CD8-positive, alpha-beta memory T cell (primary cell): ENCODE measurements around the gene CCDC13. TPM values are rescaled to one million over a fixed set of nuclear protein-coding genes. Genes with fewer than 3 reads are reported as not detected.

Source experiments
- CTCF ChIA-PET: fragments of 350-600 bp; sonication (Branson Sonifier 250); formaldehyde crosslinking; loops from one replicate; lab custom pipeline; 2021; ENCODE audit warnings: antibody characterized with exemption; lab: Charles Lee
- POLR2A ChIA-PET: fragments of 350-600 bp; sonication (Branson Sonifier 250); formaldehyde crosslinking; loops from one replicate; lab custom pipeline; 2021; ENCODE audit warnings: antibody characterized with exemption; lab: Charles Lee
- DNase-seq, 5 donors: peaks; one replicate each; pipeline versions ENCODE4 v3.0.0 to v3.0.0-alpha.2; 2020 to 2022; ENCODE audit warnings: mixed read lengths in 1 of 5
- H3K27ac ChIP-seq: one replicate; pipeline ENCODE4 v1.7.0; 2013; ENCODE audit warnings: low read depth, mild to moderate bottlenecking, low read length, moderate library complexity
- H3K27me3 ChIP-seq: 2 replicates; pipeline ENCODE4 v1.7.0; 2013; ENCODE audit warnings: low read length, mild to moderate bottlenecking; ENCODE audit not compliant: insufficient read depth, poor library complexity, severe bottlenecking
- H3K36me3 ChIP-seq: 2 replicates; pipeline ENCODE4 v1.7.0; 2013; ENCODE audit warnings: mild to moderate bottlenecking, low read length, moderate library complexity; ENCODE audit not compliant: insufficient read depth
- H3K4me1 ChIP-seq: 2 replicates; pipeline ENCODE4 v1.7.0; 2013; ENCODE audit warnings: mild to moderate bottlenecking, low read length, moderate library complexity; ENCODE audit not compliant: insufficient read depth
- H3K4me3 ChIP-seq: 2 replicates; pipeline ENCODE4 v1.7.0; 2013; ENCODE audit warnings: mild to moderate bottlenecking, low read length
- H3K9me3 ChIP-seq: 2 replicates; pipeline ENCODE4 v1.7.0; 2013; ENCODE audit warnings: mild to moderate bottlenecking, low read length
- H3K27ac Mint-ChIP-seq, 8 donors: one replicate each; pipeline ENCODE4 v1.8.0; 2020 to 2021; ENCODE audit warnings: mixed read lengths in 8 of 8, mild to moderate bottlenecking in 6 of 8, inconsistent platforms in 3 of 8, moderate library complexity in 3 of 8
- H3K27me3 Mint-ChIP-seq, 2 donors: one replicate each; pipeline ENCODE4 v1.8.0; 2020 to 2021; ENCODE audit warnings: mixed read lengths in 2 of 2, mild to moderate bottlenecking in 1 of 2, moderate library complexity in 1 of 2
- H3K36me3 Mint-ChIP-seq, 3 donors: one replicate each; pipeline ENCODE4 v1.8.0; 2020 to 2021; ENCODE audit warnings: mixed read lengths in 3 of 3, inconsistent platforms in 1 of 3, mild to moderate bottlenecking in 1 of 3
- H3K4me1 Mint-ChIP-seq, 3 donors: one replicate each; pipeline ENCODE4 v1.8.0; 2020 to 2021; ENCODE audit warnings: mixed read lengths in 3 of 3, inconsistent platforms in 1 of 3, mild to moderate bottlenecking in 1 of 3
- H3K4me3 Mint-ChIP-seq, 7 donors: one replicate each; pipeline ENCODE4 v1.8.0; 2020 to 2021; ENCODE audit warnings: mixed read lengths in 7 of 7, mild to moderate bottlenecking in 6 of 7, moderate library complexity in 4 of 7, inconsistent platforms in 2 of 7
- H3K9me3 Mint-ChIP-seq, 5 donors: one replicate each; pipeline ENCODE4 v1.8.0; 2020 to 2022; ENCODE audit warnings: mixed read lengths in 5 of 5, mild to moderate bottlenecking in 3 of 5, moderate library complexity in 2 of 5, inconsistent platforms in 1 of 5
- polyA plus RNA-seq: library from polyadenylated mRNA; unstranded; fragments of 300-500 nt; fragmentation: Illumina TruSeq; gene quantifications from one replicate; pipeline ENCODE4 v1.2.3, GENCODE V29; 2021
- total RNA-seq, 2 experiments: library from RNA; stranded (reverse); gene quantifications; one replicate each; pipeline ENCODE4 v1.2.3, GENCODE V29; 2021

The CCDC13 gene
- total and polyA plus RNA-seq, 3 experiments from 2014 or later = 0.33 to 0.44 (median 0.42) TPM

GRCh38 chr3:42749753-42750231 lies 23.3 kb downstream of the CCDC13 start:
- POLR2A ChIA-PET = no interaction called here

DNA sequence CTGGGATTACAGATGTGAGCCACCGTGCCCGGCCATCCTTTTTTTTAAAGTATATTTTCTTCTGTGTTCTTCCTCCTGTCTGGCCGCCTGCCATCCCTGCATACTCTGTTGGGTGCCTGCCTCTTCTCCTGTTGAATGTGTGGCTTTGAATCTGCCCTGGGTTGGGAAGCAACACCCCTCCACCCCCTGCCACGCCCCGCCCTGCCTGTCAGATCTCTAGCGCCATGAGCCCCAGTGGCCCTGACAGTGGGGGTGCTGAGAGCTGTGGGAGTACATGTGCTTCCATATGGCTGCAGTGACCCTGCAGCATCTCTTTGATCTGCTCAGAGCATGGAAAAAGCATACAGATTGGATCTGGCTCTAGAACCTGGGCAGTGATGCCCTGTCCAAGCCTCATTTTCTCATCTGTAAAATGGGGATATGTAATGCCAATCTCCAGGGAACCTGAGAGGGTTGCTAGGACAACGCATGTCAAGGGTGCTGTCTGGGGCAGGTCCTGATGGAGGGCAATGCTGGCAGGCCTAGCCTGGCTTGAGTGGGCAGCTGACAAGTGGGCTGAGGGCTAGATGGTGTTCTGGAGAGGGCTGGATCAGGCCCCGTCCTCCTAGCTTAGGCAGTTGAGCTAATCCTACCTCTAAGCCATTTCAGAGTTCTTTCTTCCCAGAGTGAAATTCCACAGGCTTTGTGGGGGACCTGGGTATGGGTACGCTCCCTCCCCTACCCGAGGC lies 23.9 kb downstream of the CCDC13 start:
- ChIA-PET CTCF (interaction anchor here (0.6 kb wide), 1 partner anchor 19 kb away, joined by 3 read pairs; no protein-coding TSS in a partner anchor), POLR2A (no interaction called here)
- Mint-ChIP-seq H3K9me3 (no peaks in the 10 kb centered on the region), H3K27me3 (no peaks in the 10 kb centered on the region), H3K4me1 (peaks cover 15 to 18% (median 15%) of the 10 kb centered on the region in 3 donors), H3K36me3 (peaks cover 0 to 2% (median 0%) of the 10 kb centered on the region in 3 donors), H3K27ac (no peak overlapping the region), H3K4me3 (no peak overlapping the region)
- Histone ChIP-seq H3K27ac (no peak overlapping the region), H3K4me3 (no peak overlapping the region), H3K9me3 (no peaks in the 10 kb centered on the region), H3K4me1 (peaks cover 25% of the 10 kb centered on the region), H3K27me3 (no peaks in the 10 kb centered on the region), H3K36me3 (no peaks in the 10 kb centered on the region)
- DNase-seq = no peak

More at GRCh38 chr3:42749753-42750231, 23.3 kb downstream of the CCDC13 start:
- no peak overlapping the region for H3K27ac Mint-ChIP-seq
- CTCF ChIA-PET = interaction anchor here (0.6 kb wide), 1 partner anchor 19 kb away, joined by 3 read pairs; no protein-coding TSS in a partner anchor
- Histone ChIP-seq H3K27ac (no peak overlapping the region), H3K9me3 (no peaks in the 10 kb centered on the region), H3K4me1 (peaks cover 25% of the 10 kb centered on the region), H3K36me3 (no peaks in the 10 kb centered on the region), H3K27me3 (no peaks in the 10 kb centered on the region), H3K4me3 (no peak overlapping the region)
- H3K27me3 Mint-ChIP-seq = no peaks in the 10 kb centered on the region
- H3K4me1 Mint-ChIP-seq = peaks cover 15 to 18% (median 15%) of the 10 kb centered on the region in 3 donors
- H3K9me3 Mint-ChIP-seq = no peaks in the 10 kb centered on the region
- no peak for DNase-seq
- H3K4me3 Mint-ChIP-seq = no peak overlapping the region
- H3K36me3 Mint-ChIP-seq = peaks cover 0 to 2% (median 0%) of the 10 kb centered on the region in 3 donors

DNA sequence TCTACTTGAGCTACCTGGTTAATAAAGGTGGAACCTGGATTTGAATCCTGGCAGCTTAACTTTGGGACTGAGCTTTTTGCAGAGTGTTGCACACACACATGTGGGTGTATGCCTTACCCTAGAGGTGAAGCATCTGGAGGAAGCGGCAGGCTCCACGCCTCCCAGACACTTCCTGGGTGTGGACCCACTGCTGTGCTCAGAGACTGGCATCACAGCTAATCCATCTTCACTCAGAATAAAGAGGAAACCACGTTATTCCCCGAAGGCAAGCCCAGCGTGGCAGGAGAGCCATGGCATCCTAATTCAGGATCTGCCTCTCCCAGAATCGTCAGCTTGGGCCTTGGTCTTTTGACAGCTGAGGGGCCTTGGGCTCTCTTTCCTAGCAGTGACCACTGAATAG lies 25.5 kb downstream of the CCDC13 start:
- peaks cover 15 to 18% (median 15%) of the 10 kb centered on the region in 3 donors for H3K4me1 Mint-ChIP-seq
- Histone ChIP-seq H3K4me1 (peaks cover 25% of the 10 kb centered on the region), H3K27ac (no peak overlapping the region), H3K27me3 (no peaks in the 10 kb centered on the region), H3K36me3 (no peaks in the 10 kb centered on the region), H3K9me3 (no peaks in the 10 kb centered on the region), H3K4me3 (peak overlapping the region; percentile 18)
- peak overlapping the region in 3 of 7 donors; percentile 45 to 63 (median 55) for H3K4me3 Mint-ChIP-seq
- H3K9me3 Mint-ChIP-seq = no peaks in the 10 kb centered on the region
- H3K27me3 Mint-ChIP-seq = no peaks in the 10 kb centered on the region
- ChIA-PET POLR2A (no interaction called here), CTCF (interaction anchor here (0.9 kb wide), 1 partner anchor 175 kb away, joined by 3 read pairs; no protein-coding TSS in a partner anchor)
- DNase-seq = no peak
- H3K36me3 Mint-ChIP-seq = peaks cover 0 to 1% (median 0%) of the 10 kb centered on the region in 3 donors
- peak overlapping the region in 7 of 8 donors; percentile 5 to 83 (median 49) for H3K27ac Mint-ChIP-seq

GRCh38 chr3:42746455-42747450 lies 26.3 kb downstream of the CCDC13 start:
- Histone ChIP-seq H3K27ac (no peak overlapping the region), H3K4me1 (peaks cover 25% of the 10 kb centered on the region), H3K27me3 (no peaks in the 10 kb centered on the region), H3K9me3 (no peaks in the 10 kb centered on the region), H3K4me3 (peak overlapping the region; percentile 1), H3K36me3 (no peaks in the 10 kb centered on the region)
- POLR2A ChIA-PET = no interaction called here
- Mint-ChIP-seq H3K27me3 (no peaks in the 10 kb centered on the region), H3K9me3 (no peaks in the 10 kb centered on the region), H3K4me3 (no peak overlapping the region), H3K27ac (peak overlapping the region in 3 of 8 donors; percentile 5 to 49 (median 40)), H3K36me3 (no peaks in the 10 kb centered on the region), H3K4me1 (peaks cover 15 to 18% (median 15%) of the 10 kb centered on the region in 3 donors)
- CTCF ChIA-PET = interaction anchor here (0.9 to 2.9 kb wide), 4 partner anchors 10 to 253 kb away, joined by 3 to 9 read pairs (median 4); partner anchors contain the start of gene VIPR1
- no peak for DNase-seq

DNA sequence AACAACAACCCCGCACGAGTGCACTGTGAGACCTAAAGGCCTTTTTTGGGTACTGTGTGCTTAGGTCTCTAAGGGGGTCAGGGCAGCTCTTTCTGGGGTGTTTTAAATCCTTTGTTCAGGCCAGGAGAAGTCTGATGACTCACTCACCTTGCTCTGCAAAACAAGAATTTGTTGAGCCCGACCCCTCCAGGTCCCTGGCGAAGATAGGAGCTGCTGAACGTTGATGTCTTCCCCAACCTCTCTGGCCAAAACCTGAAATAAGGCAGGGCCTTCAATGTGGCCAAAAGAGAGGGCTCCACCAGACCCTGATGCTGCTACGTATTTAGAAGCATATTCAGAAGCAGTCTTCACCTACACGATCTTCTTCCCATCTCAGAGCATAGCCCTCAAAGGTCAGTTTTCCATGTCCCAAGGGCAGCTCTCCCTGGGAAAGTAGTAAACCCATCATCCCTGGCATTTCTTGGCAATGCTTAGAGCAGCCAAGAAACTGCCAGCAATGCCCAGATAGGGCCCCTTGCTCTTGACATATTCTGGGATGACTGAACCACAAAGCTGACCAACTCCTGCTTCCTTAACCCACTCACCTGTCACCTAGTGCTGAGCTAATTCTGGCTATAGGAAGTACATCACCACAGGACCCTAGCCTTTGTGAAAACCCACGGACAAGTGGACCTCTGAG lies 27.1 kb downstream of the CCDC13 start:
- H3K4me1 ChIP-seq = peaks cover 25% of the 10 kb centered on the region
- Mint-ChIP-seq H3K27me3 (no peaks in the 10 kb centered on the region), H3K4me1 (peaks cover 15 to 18% (median 15%) of the 10 kb centered on the region in 3 donors), H3K27ac (no peak overlapping the region), H3K9me3 (no peaks in the 10 kb centered on the region), H3K36me3 (no peaks in the 10 kb centered on the region), H3K4me3 (no peak overlapping the region)
- H3K4me3 ChIP-seq = no peak overlapping the region
- ChIA-PET POLR2A (no interaction called here), CTCF (interaction anchor here (0.9 to 2.9 kb wide), 6 partner anchors 11 to 252 kb away, joined by 3 to 9 read pairs (median 4); partner anchors contain the start of genes HIGD1A and VIPR1)
- H3K9me3 ChIP-seq = no peaks in the 10 kb centered on the region
- H3K27me3 ChIP-seq = no peaks in the 10 kb centered on the region
- H3K27ac ChIP-seq = no peak overlapping the region
- H3K36me3 ChIP-seq = no peaks in the 10 kb centered on the region
- no peak for DNase-seq

DNA sequence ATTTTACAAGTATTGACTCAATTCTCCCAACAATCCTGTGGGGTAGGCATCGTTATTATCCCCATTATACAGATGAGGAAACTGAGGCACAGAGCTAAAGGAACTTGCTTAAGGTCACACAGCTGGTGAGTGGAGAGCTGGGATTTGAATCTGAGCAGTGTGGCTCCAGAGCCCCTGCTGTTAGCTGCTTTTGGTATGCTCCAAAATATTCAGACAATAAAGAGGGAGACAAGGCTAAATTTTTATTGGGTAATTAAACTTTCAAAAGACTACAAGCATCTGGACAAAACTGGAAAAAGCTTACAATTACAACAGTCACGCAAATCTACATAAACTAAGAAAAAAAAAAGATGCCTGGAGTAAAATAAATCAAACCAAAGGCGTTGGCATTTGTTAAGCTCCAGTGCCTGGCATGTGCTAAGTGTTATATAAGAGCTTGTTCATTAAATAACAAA lies 27.7 kb downstream of the CCDC13 start:
- H3K9me3 ChIP-seq = no peaks in the 10 kb centered on the region
- Mint-ChIP-seq H3K9me3 (no peaks in the 10 kb centered on the region), H3K27me3 (peaks cover 0 to 2% of the 10 kb centered on the region in 2 donors), H3K4me3 (no peak overlapping the region), H3K27ac (no peak overlapping the region), H3K4me1 (peaks cover 15 to 18% (median 15%) of the 10 kb centered on the region in 3 donors), H3K36me3 (no peaks in the 10 kb centered on the region)
- no peak overlapping the region for H3K27ac ChIP-seq
- H3K36me3 ChIP-seq = no peaks in the 10 kb centered on the region
- peaks cover 25% of the 10 kb centered on the region for H3K4me1 ChIP-seq
- POLR2A ChIA-PET = no interaction called here
- no peak for DNase-seq
- CTCF ChIA-PET = interaction anchor here (0.7 to 2.9 kb wide), 6 partner anchors 59 to 251 kb away, joined by 3 to 9 read pairs (median 3); partner anchors contain the start of genes HIGD1A and VIPR1
- H3K4me3 ChIP-seq = no peak overlapping the region
- H3K27me3 ChIP-seq = no peaks in the 10 kb centered on the region
